Fibroblast of skin of left biceps (primary cell): ENCODE data around the gene CATSPER3.

Source experiments
- DNase-seq, 2 experiments: peaks; one replicate each; pipeline ENCODE4 v3.0.0-alpha.2; 2013; ENCODE audit warnings: low read depth in 2 of 2

Gene CATSPER3

DNA sequence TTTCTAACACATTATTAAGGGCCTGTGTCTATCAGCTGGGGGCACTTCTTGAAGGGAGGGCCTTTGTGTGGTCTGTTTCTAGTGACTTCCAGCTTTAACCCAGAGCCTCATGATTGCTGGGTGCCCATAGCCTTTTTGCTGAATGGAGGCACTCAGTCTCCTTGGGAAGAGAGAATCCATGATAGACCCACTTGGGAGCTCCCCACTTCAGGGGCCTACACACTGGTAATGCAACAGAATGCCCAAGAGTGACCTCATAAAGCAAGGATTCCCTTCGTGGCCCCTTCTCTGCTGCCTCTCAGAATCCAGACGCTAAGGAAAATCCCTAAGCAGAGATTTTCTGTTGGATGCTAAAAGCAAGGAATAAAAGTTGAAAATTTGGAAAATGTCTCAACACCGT, at the start of gene CATSPER3:
TSS of gene CATSPER3 (plus strand) at position 301 of the 400 bp plus-strand sequence. CDS start at position 386, 85 bp downstream.
- DNase-seq: no peak

DNA sequence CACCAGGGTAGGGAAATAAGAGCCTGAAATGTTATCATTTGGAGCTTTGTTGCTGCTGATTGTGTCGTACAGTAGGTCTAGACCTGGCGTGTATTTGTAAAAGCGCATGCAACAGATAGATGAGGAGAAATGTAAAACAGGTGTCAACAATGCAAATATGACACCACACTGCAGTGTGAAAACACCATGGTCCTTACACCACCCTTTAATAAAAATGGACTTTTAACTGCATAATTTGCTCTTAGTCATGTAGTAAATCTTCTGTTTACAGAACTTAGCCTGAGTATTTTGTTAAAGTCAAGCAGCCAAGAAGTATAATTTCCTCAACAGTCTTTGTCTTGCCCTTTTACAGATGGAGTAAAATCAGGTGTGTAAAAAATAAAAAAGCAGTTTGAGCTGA, 48.8 kb upstream of the CATSPER3 start:
- no peak for DNase-seq

DNA sequence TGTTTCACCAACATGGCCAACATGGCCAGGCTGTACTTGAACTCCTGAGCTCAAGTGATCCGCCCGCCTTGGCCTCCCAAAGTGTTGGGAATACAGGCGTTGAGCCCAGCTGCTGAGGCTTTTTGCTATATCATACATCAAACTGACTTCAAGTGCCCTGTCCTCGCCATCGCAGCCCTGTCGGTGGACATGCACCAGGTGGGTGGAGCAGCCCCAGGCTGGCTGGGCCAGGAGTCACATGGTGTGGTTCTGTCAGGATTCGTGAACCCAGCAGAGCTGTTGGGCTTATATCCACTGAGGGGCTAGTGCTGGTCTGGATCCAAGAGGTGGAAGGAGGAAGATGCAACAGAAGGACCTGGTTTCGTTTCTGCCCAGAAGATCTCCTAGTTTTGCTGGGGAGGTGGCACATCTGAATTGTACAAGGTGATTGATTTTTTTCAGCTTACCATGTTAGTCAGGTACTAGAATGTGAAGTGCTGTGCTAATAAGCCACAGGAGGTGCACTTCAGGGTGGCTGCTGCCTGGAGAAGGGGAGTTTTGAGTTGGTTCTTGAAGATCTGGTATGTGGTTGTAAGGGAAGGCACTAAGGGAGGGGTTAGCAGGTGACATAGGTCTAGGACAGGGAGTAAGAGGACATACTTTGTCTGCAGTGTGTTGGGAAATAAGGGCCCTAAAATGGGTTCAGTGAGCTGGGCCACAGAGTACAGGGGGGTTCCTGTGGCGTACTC, 46.7 kb upstream of the CATSPER3 start:
- no peak for DNase-seq

DNA sequence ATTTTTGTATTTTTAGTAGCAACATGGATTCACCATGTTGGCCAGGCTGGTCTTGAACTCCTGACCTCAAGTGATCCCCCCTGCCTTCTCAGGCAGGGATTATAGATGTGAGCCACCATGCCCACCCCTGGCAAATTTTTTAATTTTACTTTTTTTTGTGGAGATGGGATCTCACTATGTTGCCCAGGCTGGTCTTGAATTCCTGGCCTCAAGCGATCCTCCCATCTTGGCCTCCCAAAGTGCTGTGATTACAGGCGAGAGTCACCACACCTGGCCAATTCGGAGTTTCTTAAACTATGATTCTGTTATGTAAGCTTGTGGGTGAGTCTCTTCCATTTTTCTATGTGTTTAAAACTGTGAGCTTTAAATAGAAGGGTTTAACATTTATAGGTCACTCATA, 35.2 kb upstream of the CATSPER3 start:
- DNase-seq: no peak

DNA sequence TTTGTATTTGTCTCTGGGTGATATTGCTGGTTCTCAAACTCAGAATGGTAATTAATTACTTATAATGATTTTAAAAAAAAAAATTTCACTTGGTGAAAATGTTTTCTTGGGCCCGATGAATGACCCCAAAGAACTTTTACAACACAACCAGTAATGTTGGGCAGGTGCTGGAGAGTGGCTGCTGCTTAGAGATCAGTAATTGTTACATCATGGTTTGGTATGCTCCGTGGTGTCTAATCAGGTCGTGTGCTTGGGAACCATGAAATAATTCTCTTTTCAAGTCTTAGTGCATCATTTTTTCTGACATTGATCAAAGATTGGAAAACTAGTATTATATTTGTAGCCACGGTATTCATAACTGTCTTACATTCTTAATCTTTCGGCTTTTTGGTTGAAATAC, 33.5 kb upstream of the CATSPER3 start:
- no peak for DNase-seq

DNA sequence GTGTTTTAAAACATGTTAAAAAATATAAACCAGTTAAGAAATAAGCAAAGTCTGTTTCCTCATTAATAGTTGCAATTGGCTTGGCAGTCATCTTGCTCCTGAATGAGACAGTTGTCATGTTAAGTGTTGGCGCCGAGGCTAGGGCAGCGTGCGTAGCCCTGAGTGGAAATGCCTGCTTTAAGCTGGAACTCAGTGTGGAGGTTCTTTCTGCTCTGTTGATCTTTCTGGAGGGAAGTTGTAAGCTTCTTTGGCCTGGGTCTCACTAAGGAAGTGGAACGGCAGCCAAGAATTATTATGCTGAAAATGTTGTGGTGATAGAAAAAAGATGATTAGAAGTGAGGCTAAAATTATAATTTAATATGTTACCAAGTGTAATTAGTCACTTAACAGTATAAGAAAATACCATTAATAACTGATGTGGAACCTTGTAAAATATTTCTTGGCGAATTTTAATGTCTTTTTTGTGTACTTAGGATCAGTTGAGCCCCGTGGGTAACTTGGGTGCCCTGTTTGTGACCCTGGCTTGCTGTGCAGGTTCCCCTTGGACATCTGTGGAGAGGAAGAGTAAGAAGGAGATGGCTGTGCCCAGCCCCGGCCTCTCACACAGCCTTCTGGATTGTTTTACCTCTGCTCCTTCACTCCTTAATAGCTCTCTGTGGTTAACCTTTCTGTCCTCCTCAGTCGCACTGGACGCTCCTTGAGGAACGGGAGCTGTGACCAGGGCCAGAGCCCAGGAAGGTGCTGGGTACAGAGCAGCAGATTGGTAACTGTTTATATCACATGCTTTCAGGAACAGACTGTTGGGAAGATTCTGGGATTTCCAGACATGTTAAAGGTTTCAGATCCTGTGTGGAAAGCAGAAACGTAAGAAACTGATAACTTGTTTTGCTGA, 31.8 kb upstream of the CATSPER3 start:
- no peak for DNase-seq

DNA sequence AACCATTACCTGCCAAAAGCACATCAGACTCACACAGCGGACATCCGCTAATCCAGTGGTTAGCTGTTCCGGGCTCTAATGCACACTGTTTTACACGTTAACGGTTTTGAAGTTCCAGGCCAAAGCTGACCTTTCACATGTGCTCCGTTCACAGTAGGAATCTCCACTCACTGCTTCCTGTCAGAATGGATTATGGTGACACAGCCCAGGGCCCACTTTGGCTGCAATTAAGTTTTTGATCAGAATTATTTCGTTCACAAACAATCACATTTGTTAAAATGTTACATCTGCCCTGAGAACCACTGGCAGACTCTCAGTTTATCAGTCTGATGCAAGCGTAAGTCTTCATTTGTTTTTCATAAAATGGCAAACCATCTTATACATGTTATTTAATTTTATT, 30.2 kb upstream of the CATSPER3 start:
- no peak for DNase-seq

DNA sequence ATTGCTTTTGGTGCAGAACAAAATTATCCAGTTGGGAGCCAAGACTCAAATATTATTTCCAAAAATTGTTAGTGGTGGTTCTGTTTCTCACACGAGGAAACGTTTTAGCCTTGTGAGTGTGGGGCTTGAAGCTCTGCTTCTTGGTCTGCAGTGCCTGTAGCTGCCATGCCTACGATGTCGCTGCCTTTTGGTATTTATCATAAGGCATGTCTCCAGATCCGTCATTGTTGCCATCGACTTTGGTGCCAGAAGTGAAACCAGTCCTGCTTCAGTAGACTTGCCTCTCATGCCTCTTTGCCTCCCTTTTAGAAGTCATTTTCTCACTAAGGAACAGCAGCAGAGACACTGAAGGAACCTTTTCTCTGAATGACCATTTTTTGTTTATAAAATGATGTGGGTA, 29.7 kb upstream of the CATSPER3 start:
- no peak for DNase-seq

DNA sequence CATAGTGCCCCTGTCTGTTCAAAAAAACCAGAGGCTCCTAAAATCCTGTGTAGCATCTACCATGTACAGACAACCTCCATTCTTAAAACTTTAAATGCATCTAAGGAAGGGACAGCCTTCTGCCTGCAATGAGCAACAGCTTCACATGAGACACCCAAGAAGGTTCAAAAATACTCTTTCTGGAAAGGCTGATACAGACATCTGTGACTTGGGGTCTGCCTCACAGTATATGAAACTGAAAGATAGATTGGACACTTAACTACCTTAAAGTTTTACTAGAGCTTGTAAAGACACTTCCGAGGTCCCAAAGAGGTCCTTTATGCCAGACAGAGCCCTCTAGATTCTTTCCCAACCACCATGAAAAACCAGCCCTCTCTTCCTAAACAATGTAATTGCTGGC, 28.2 kb upstream of the CATSPER3 start:
- no peak for DNase-seq

DNA sequence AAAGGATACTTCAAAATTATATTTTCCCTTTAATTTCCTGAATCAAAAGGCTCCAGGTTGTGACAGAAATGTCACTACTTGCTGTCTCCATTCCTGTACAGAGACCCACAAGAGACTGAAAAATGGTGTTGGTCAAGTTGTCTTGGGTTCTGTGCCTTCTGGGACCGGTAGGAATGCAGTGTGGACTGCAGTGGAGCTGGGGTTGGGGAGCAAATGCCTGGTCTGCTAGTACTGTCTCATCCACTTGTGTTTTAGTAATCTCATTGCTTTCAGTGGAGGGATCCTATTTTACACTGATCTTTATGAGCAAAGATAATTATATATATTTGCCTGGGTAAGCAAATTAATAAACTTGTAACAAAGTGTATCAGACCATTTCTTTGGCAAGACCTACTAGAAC, 24.2 kb upstream of the CATSPER3 start:
- no peak for DNase-seq

DNA sequence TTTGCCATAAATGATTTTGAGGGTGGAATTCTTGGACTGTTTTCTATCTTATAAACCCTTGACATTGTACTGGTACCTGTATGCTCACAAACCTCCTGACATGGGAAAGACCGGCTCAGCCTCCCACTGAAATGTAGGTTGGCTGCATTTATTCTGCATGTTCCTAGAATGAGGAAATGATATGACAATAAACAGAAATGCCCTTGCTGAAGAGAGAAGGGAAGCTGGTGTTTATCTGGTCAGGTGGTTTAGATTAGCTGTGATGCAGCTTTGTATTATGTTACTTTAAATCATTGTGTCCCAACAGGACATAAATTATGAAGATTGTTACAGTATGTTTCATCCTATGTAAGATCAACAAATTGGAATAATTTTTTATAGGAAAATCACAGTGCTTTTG, 23.1 kb upstream of the CATSPER3 start:
- peak; percentile 2 to 9 for DNase-seq

DNA sequence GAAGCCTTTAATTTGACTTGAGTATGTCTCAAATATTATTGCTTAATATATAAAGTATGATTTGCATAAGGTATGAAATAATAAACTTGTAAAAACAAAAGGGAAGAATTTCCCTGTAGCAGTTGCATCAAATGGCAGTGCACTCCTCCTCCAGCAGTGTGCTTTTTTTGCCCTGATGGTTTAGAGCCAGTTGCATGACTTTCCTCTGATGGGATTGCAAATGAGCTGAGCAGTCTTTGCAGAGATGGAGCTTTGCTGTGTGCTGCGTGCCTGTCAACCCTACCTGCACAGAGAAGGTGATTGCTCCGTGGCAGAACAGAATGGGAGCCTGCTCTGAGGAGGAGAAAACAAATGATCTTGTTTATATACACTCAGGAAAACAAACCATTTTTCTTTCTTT, 22.7 kb upstream of the CATSPER3 start:
- DNase-seq: no peak

DNA sequence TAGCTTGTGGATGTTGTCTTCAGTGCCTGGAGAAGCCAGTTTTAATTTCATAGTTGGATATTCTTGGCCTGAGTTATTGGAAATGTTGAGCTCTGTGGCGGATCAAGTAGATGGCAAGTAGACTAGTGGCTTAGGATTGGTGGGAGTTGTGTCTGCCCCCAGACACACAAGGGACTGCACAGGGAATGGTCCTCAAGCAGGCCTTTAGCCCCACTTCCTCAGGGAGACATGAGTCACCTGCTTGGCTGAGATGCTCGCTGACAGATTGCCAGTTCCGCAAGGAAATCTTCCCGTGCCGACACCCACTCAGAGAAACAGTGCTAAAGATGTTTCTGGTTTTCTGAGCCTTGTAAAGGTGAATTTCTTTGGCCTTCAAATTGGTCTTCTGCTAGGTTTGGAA, 18.8 kb upstream of the CATSPER3 start:
- no peak for DNase-seq

DNA sequence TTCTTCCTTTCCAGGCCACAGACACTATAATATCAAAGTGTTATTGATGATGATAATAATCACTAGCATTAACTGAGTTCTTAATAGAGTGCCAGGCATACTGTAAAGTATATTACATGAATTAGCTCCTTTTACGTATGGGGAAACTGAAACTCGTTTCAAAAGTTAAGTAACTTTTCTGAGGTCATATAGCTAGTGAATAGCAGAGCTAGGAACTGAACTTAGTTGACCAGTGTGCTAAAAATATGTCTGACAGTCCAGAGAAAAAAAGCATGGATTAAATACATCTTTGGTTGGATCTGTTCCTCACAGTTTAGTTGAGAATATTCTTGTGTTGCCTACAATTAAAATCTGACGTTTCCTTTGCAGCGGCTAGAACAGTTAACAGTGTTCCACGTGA, 18.4 kb upstream of the CATSPER3 start:
- DNase-seq: no peak

DNA sequence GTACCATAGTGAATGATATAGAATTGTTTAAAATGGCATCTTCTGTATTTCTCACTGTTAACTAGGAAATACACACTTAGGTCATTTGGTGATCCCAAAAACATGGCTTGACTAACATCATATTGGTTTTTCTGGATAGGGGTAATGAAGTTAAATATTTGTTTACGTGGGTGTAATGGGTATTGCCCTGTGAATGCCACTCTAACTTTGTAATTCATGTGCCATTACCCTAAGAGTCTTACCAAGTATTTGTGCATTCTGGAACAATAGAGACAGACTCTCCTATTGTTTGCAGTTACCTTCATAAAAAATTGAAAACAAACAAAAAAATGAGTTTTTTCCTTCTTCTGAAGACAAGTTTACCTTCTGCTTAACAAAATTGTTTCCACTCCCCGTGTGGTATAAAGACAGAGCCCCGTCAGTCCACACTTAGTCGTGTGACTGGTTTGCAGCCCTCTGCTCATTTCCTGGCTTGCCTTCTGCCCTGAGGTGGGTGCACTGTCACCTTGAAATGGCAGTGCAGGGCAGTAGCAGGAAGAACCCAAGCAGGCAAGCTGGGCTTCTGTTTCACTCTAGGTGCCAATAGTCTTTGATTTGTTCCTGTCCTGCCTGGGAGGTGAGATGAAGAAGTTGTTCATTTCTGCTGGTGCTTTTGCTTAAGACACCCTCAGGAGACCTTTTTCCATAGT, 9.6 kb upstream of the CATSPER3 start:
- no peak for DNase-seq

DNA sequence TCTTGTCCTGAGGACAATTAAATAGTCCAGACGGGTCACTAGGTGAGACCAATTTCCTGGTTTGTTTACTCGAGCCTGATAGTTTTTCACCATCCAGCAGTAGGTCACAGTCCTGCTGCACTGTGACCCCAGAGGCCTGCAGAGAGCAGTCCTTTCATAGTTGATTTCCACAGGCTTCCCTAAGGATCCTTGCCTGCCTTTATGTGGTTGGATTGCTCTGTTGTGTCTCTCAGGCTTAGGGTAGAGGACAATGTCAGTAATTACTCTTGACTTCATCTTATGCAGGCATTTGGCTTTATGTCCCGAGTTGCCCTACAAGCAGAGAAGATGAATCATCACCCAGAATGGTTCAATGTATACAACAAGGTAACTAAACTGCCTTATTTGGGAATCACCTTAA, 9.0 kb upstream of the CATSPER3 start:
- no peak for DNase-seq

DNA sequence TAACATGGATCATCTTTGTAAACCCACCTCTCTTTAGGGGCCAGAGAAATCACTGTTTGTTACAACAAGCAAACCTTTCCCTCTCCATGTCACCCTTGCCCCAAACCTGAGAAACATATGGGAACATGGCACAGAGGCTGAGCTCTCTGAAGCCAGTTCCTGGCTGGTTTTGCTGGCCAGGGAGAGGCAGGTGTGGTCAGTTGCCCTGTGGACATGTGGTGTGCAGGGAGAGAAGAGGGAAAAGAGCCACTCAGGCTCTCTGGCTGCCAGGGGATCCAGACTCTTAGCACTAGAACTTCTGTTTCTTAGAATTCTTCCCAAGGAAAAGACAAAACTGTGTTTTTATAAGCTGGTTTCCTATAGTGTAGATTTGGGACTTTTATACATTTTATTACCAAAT, 4.6 kb upstream of the CATSPER3 start:
- DNase-seq: no peak

DNA sequence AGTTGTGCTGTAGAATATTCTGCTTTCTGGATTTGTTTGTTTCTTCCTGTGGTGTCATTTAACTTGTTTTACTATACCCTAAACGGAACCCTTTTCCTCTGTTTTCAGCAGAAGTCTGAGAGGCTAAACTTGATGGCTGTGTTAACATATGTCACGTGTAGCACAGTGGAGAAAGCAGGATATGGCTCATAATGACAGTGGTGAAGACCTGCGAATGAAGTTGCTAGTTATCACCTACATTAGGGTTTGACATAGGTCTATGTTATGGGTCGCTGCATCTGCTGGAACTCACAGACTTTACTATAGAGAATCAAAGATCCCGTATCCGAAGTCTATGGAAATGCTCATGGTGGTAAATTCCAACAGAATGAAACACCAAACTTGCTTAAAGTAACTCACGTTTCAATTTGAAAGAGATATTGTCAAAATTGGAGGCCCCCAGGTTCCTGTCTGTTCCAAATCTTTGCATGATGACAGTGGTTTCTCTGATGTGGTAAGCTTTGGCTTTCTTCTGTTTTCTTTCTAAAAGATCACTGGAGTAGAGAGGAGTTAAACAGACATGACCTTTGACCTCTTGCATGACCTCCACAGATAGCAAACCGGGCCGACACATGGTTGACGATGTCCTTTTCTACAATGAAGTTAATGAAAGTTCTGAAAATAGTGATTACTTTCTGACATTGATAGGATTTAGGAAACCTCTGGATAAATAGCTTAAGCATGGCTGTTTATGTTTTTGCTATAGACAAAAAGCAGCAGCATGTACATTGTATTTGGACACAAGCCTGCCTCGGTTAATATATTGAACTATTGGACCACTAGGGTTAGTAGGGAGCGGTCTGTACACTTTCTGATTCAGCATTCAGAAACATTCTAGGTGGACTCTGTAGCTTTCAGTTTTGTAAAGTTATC, 3.1 kb upstream of the CATSPER3 start:
- no peak for DNase-seq

DNA sequence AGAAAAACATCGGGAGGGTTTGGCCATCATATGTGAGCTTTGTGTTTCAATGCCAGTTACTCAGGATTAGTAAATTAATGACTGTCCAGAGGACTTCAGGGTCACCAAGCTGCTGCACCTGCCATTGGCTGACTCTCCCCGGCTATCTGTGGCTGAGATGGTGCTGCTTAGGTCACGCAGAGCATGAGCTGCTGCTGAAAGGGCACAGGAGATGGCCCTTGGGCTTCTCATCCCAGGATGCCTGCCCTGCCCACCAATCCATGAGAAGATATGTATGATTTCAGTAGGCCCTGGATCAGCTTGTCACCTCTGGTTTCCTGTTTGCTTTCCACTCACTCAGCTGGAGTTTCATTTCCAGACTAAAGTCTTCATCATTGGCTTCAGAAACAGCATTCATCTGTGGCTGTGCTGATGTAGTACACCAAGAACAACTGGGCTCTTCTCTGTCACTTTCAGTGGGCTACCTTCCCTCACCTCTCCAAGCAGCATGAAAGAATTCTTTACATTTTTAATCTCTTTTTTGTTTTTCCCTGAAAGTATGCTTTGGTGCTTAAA, 2.4 kb upstream of the CATSPER3 start:
- no peak for DNase-seq

DNA sequence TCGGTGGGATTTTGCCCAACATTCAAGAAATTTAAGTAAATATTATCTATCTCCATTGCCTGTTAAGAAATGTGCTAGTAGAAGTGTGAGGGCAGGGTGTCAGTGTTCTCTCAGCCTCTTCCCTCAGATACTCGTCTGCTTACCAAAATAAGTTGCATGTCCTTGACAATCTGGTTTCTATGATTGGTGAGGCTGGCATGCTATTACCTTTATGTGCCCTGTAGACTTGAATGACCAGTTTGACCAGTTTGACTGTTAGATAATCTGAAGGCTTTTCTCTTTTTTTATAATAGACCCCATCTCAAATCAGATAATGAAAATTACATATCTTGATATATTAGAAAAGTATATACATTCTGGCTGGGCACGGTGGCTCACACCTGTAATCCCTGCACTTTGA, 348 bp downstream of the CATSPER3 start:
- DNase-seq: no peak

DNA sequence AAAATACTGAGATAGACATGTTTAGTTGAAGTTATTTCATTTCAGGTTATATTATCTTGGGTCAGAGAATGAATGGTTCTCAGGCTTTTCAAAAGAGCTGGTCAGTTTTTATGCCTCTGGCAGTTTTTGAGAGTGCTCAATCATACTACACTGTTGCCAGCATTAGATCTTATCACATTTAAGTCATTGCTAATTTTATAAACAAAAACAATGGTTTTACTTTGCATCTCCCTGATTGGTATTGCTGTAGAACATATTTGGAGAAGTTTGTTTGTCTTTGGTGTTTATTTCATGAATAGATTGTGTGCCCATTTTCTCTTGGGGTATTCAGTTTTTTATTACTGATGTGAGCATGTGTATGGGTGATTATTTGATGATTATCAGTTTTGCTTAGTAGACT, 1.5 kb downstream of the CATSPER3 start:
- DNase-seq: no peak
